Thyroid gland (tissue), 4 donors: ENCODE results near the gene CSMD2. TPM values are rescaled to one million over a fixed set of nuclear protein-coding genes. Genes with fewer than 3 reads are reported as not detected.

Experiments used
- DNase-seq, 2 donors: peaks; one replicate each; pipeline ENCODE4 v3.0.0-alpha.2; 2019
- H3K27ac ChIP-seq, 3 donors: fragments of 200-600 bp; sonication (generic); 1 replicate in 2 of 3; 2 replicates in 1 of 3; pipeline ENCODE4 v1.5.1; 2016 to 2019; ENCODE audit warnings: mild to moderate bottlenecking in 1 of 3, moderate library complexity in 1 of 3
- H3K27me3 ChIP-seq: fragments of 200-600 bp; sonication (generic); one replicate; pipeline ENCODE4 v1.5.1; 2019
- H3K36me3 ChIP-seq, 2 donors: fragments of 200-600 bp; sonication (generic); one replicate each; pipeline ENCODE4 v1.5.1; 2016 to 2019
- H3K4me1 ChIP-seq, 2 donors: fragments of 200-600 bp; sonication (generic); one replicate each; pipeline ENCODE4 v1.5.1; 2017 to 2019
- H3K4me3 ChIP-seq, 3 donors: fragments of 200-600 bp; sonication (generic); replicated peaks in 1 of 3; 1 replicate in 2 of 3; 2 replicates in 1 of 3; pipeline ENCODE4 v1.5.1; 2016; ENCODE audit warnings: mild to moderate bottlenecking in 1 of 3
- H3K9me3 ChIP-seq: fragments of 200-600 bp; sonication (generic); one replicate; pipeline ENCODE4 v1.5.1; 2017
- CTCF ChIP-seq, 6 experiments: fragments of 200-600 bp in 3 of 6; fragments of 450-650 bp in 3 of 6; sonication (generic) in 3 of 6; IDR thresholded peaks; one replicate each; pipeline ENCODE4 v1.5.1; 2016 to 2019; ENCODE audit warnings: antibody characterized with exemption in 6 of 6, mild to moderate bottlenecking in 2 of 6, inconsistent platforms in 1 of 6, moderate library complexity in 1 of 6
- POLR2A ChIP-seq, 2 donors: fragments of 450-650 bp; IDR thresholded peaks; one replicate each; pipeline ENCODE4 v1.6.1; 2017; ENCODE audit warnings: antibody characterized with exemption in 2 of 2, mild to moderate bottlenecking in 2 of 2, moderate library complexity in 1 of 2
- WGBS, 2 donors: methylation state at CpG; one replicate each; pipeline ENCODE4 v1.1.5; 2017; 5-methylcytosine and 5-hydroxymethylcytosine counted together
- intact Hi-C: fragments of 100-400 bp; cut with DNase I; formaldehyde crosslinking; loops from one replicate; pipeline ENCODE4 v1.15.1; 2023
- total RNA-seq, 4 donors: library from RNA; depleted of rRNA; stranded (reverse); fragments of >200 nt; gene quantifications; one replicate each; pipeline ENCODE4 v1.2.3, GENCODE V29; 2016

The CSMD2 gene
- total RNA-seq, 4 donors from 2014 or later, result 0.10 to 0.45 (median 0.13) TPM; not detected in 1

GRCh38 chr1:34126486-34126885 is 38.5 kb downstream of the CSMD2 start:
- Histone ChIP-seq H3K4me3 (no peak overlapping the region), H3K36me3 (no peaks in the 10 kb centered on the region), H3K9me3 (no peaks in the 10 kb centered on the region), H3K27ac (no peak overlapping the region), H3K4me1 (no peaks in the 10 kb centered on the region), H3K27me3 (no peaks in the 10 kb centered on the region)
- TF ChIP-seq CTCF (IDR thresholded peaks at IDR 0.05) (no peak), POLR2A (IDR thresholded peaks at IDR 0.05) (no peak)
- 69 to 70% methylated on average over 6 of the region's 6 CpGs for WGBS, 2 donors
- DNase-seq, result no peak
- intact Hi-C loops, result no loop called here

GRCh38 chr1:34125721-34126380 is 39.2 kb downstream of the CSMD2 start:
- TF ChIP-seq POLR2A (IDR thresholded peaks at IDR 0.05), result no peak
- no peak for TF ChIP-seq CTCF (IDR thresholded peaks at IDR 0.05)
- WGBS, 2 donors, result 71 to 73% methylated on average over 5 of the region's 5 CpGs
- no peak overlapping the region for H3K27ac ChIP-seq
- H3K36me3 ChIP-seq, result no peaks in the 10 kb centered on the region
- H3K9me3 ChIP-seq, result no peaks in the 10 kb centered on the region
- no peak overlapping the region for H3K4me3 ChIP-seq
- intact Hi-C loops, result no loop called here
- no peak for DNase-seq
- H3K27me3 ChIP-seq, result no peaks in the 10 kb centered on the region
- no peaks in the 10 kb centered on the region for H3K4me1 ChIP-seq

- TF ChIP-seq POLR2A (IDR thresholded peaks at IDR 0.05) (no peak), CTCF (IDR thresholded peaks at IDR 0.05) (no peak)
- H3K4me3 ChIP-seq, result no peak overlapping the region
- H3K27me3 ChIP-seq, result no peaks in the 10 kb centered on the region
- 83 to 84% methylated on average over 10 of the region's 10 CpGs for WGBS, 2 donors
- H3K9me3 ChIP-seq, result no peaks in the 10 kb centered on the region
- no peaks in the 10 kb centered on the region for H3K4me1 ChIP-seq
- intact Hi-C loops, result no loop called here
- H3K36me3 ChIP-seq, result no peaks in the 10 kb centered on the region
- DNase-seq, result no peak
- no peak overlapping the region for H3K27ac ChIP-seq
These were observed 42.7 kb downstream of the CSMD2 start for GRCh38 chr1:34122080-34122932.

GRCh38 chr1:34115233-34115632 is 49.8 kb downstream of the CSMD2 start:
- WGBS, 2 donors, result 97 to 98% methylated on average over 1 of the region's 1 CpG
- H3K27ac ChIP-seq, result no peak overlapping the region
- intact Hi-C loops, result loop anchor here (10.0 kb wide), 1 partner anchor 480 kb away; no protein-coding TSS in a partner anchor
- H3K36me3 ChIP-seq, result no peaks in the 10 kb centered on the region
- no peaks in the 10 kb centered on the region for H3K27me3 ChIP-seq
- no peaks in the 10 kb centered on the region for H3K9me3 ChIP-seq
- no peak overlapping the region for H3K4me3 ChIP-seq
- DNase-seq, result no peak
- H3K4me1 ChIP-seq, result no peaks in the 10 kb centered on the region
- TF ChIP-seq CTCF (IDR thresholded peaks at IDR 0.05) (no peak), POLR2A (IDR thresholded peaks at IDR 0.05) (no peak)

GRCh38 chr1:34113887-34114286 is 51.1 kb downstream of the CSMD2 start:
- H3K4me3 ChIP-seq, result no peak overlapping the region
- DNase-seq, result no peak
- intact Hi-C loops, result loop anchor here (10.0 kb wide), 1 partner anchor 481 kb away; no protein-coding TSS in a partner anchor

More at GRCh38 chr1:34113887-34114286, 51.1 kb downstream of the CSMD2 start:
- H3K27me3 ChIP-seq, result no peaks in the 10 kb centered on the region
- no peaks in the 10 kb centered on the region for H3K9me3 ChIP-seq
- no peaks in the 10 kb centered on the region for H3K36me3 ChIP-seq
- 28 to 68% methylated on average over 1 of the region's 1 CpG for WGBS, 2 donors
- H3K4me1 ChIP-seq, result no peaks in the 10 kb centered on the region
- TF ChIP-seq CTCF (IDR thresholded peaks at IDR 0.05) (no peak), POLR2A (IDR thresholded peaks at IDR 0.05) (no peak)
- no peak overlapping the region for H3K27ac ChIP-seq
